Liver (tissue), 9 donors: ENCODE data around the gene IPO9. TPM values are rescaled to one million over a fixed set of nuclear protein-coding genes. Genes with fewer than 3 reads are reported as not detected.

Experiments
- DNase-seq: peaks from one replicate; pipeline ENCODE4 v3.0.0-alpha.2; 2017; ENCODE audit warnings: low spot score
- H3K27ac ChIP-seq, 2 donors: one replicate each; pipeline ENCODE4 v1.7.0; 2013; ENCODE audit warnings: inconsistent platforms in 2 of 2, low read length in 2 of 2, control low read depth in 1 of 2, low read depth in 1 of 2, mild to moderate bottlenecking in 1 of 2
- H3K27me3 ChIP-seq, 4 donors: one replicate each; pipeline versions ENCODE4 v1.6.1 to v1.7.0; 2013; ENCODE audit warnings: low read length in 3 of 4, inconsistent platforms in 1 of 4, mild to moderate bottlenecking in 1 of 4, moderate library complexity in 1 of 4; ENCODE audit not compliant: control insufficient read depth in 4 of 4, insufficient read depth in 4 of 4
- H3K36me3 ChIP-seq, 4 donors: one replicate each; pipeline versions ENCODE4 v1.6.1 to v1.7.0; 2013; ENCODE audit warnings: low read length in 3 of 4, mild to moderate bottlenecking in 3 of 4, low read depth in 1 of 4, moderate library complexity in 1 of 4; ENCODE audit not compliant: control insufficient read depth in 4 of 4, insufficient read depth in 3 of 4
- H3K4me1 ChIP-seq, 4 donors: one replicate each; pipeline versions ENCODE4 v1.6.1 to v1.7.0; 2013; ENCODE audit warnings: low read length in 3 of 4, mild to moderate bottlenecking in 3 of 4, moderate library complexity in 1 of 4; ENCODE audit not compliant: control insufficient read depth in 4 of 4, insufficient read depth in 4 of 4
- H3K4me3 ChIP-seq, 3 donors: one replicate each; pipeline versions ENCODE4 v1.6.1 to v1.7.0; 2013; ENCODE audit warnings: low read length in 3 of 3, control low read depth in 1 of 3, low read depth in 1 of 3, mild to moderate bottlenecking in 1 of 3
- H3K9ac ChIP-seq, 2 donors: one replicate each; pipeline ENCODE4 v1.7.0; 2013; ENCODE audit warnings: low read length in 2 of 2, mild to moderate bottlenecking in 2 of 2, moderate library complexity in 2 of 2, control low read depth in 1 of 2, low read depth in 1 of 2
- H3K9me3 ChIP-seq, 4 donors: one replicate each; pipeline versions ENCODE4 v1.6.1 to v1.7.0; 2013; ENCODE audit warnings: low read length in 3 of 4; ENCODE audit not compliant: control insufficient read depth in 4 of 4
- CTCF ChIP-seq: fragments of 150-350 bp; IDR thresholded peaks from 2 replicates; pipeline ENCODE4 v1.5.1; 2017; ENCODE audit warnings: improper control_type of control experiment, low read depth, low read length; ENCODE audit not compliant: missing input control
- EGR1 ChIP-seq, 2 donors: IDR thresholded peaks; 2 replicates each; pipeline ENCODE4 v1.6.1; 2016 to 2018; ENCODE audit warnings: antibody characterized with exemption in 2 of 2, low read depth in 2 of 2
- FOXA2 ChIP-seq: IDR thresholded peaks from 2 replicates; pipeline ENCODE4 v1.6.1; 2016; ENCODE audit warnings: antibody characterized with exemption
- HNF4G ChIP-seq: IDR thresholded peaks from 2 replicates; pipeline ENCODE4 v1.6.1; 2016; ENCODE audit warnings: antibody characterized with exemption
- JUND ChIP-seq, 2 donors: IDR thresholded peaks; 2 replicates each; pipeline ENCODE4 v1.6.1; 2016; ENCODE audit warnings: antibody characterized with exemption in 2 of 2
- MAX ChIP-seq: IDR thresholded peaks from 2 replicates; pipeline ENCODE4 v1.6.1; 2016; ENCODE audit warnings: antibody characterized with exemption
- NR2F2 ChIP-seq: IDR thresholded peaks from 2 replicates; pipeline ENCODE4 v1.6.1; 2016; ENCODE audit warnings: antibody characterized with exemption
- RAD21 ChIP-seq, 2 donors: IDR thresholded peaks; 2 replicates each; pipeline ENCODE4 v1.6.1; 2016; ENCODE audit warnings: antibody characterized with exemption in 2 of 2, mild to moderate bottlenecking in 2 of 2
- REST ChIP-seq: IDR thresholded peaks from 2 replicates; pipeline ENCODE4 v1.6.1; 2016; ENCODE audit warnings: antibody characterized with exemption, mild to moderate bottlenecking
- RXRA ChIP-seq, 2 donors: IDR thresholded peaks; 2 replicates each; pipeline ENCODE4 v1.6.1; 2017 to 2018; ENCODE audit warnings: antibody characterized with exemption in 2 of 2, mild to moderate bottlenecking in 1 of 2
- SP1 ChIP-seq: IDR thresholded peaks from 2 replicates; pipeline ENCODE4 v1.6.1; 2018; ENCODE audit warnings: antibody characterized with exemption, mild to moderate bottlenecking
- YY1 ChIP-seq: IDR thresholded peaks from 2 replicates; pipeline ENCODE4 v1.6.1; 2016; ENCODE audit warnings: antibody characterized with exemption, mild to moderate bottlenecking
- WGBS: extraction: QIAGEN DNeasy Blood & Tissue Kit; methylation state at CpG from one replicate; pipeline ENCODE4 v1.1.7; 2013; 5-methylcytosine and 5-hydroxymethylcytosine counted together
- polyA plus RNA-seq, 2 donors: library from polyadenylated mRNA; stranded (reverse) in 1 of 2; unstranded in 1 of 2; fragments of 200-250 nt in 1 of 2; fragments of >200 nt in 1 of 2; fragmentation: Nextera tagmentation in 1 of 2; extraction: Ambion mirVana in 1 of 2; gene quantifications; one replicate each; pipeline versions ENCODE4 v1.2.1 to v1.2.3, GENCODE V29; 2013 to 2015
- total RNA-seq, 2 donors: library from RNA; depleted of rRNA; stranded (reverse); fragments of >200 nt; gene quantifications; one replicate each; pipeline ENCODE4 v1.2.3, GENCODE V29; 2014
- donor health status: healthy.
- donor health status: healthy.
- donor health status: healthy.
- donor health status: healthy.
- donor health status: healthy.

IPO9 gene
- total and polyA plus RNA-seq, 4 donors: 6.6 to 22.1 (median 13.6) TPM

GRCh38 chr1:201921952-201922558 lies 93.1 kb downstream of the IPO9 start:
- H3K4me3 ChIP-seq: no peak overlapping the region
- WGBS: 92% methylated on average over 3 of the region's 3 CpGs
- H3K9me3 ChIP-seq: no peaks in the 10 kb centered on the region
- DNase-seq: no peak
- H3K27me3 ChIP-seq: no peaks in the 10 kb centered on the region
- H3K36me3 ChIP-seq: no peaks in the 10 kb centered on the region
- no peaks in the 10 kb centered on the region for H3K4me1 ChIP-seq
- no peak for TF ChIP-seq SP1
- TF ChIP-seq FOXA2: no peak
- TF ChIP-seq MAX: no peak
- TF ChIP-seq RXRA (IDR thresholded peaks at IDR 0.05): no peak
- TF ChIP-seq CTCF: no peak
- no peak for TF ChIP-seq YY1
- TF ChIP-seq RAD21 (IDR thresholded peaks at IDR 0.05): no peak
- TF ChIP-seq JUND (IDR thresholded peaks at IDR 0.05): no peak
- TF ChIP-seq REST: no peak
- no peak for TF ChIP-seq HNF4G
- no peak overlapping the region for H3K9ac ChIP-seq
- H3K27ac ChIP-seq: no peak overlapping the region

GRCh38 chr1:201925301-201925567 lies 96.3 kb downstream of the IPO9 start:
- H3K4me1 ChIP-seq: no peaks in the 10 kb centered on the region
- H3K27ac ChIP-seq: no peak overlapping the region
- H3K36me3 ChIP-seq: no peaks in the 10 kb centered on the region
- H3K9me3 ChIP-seq: no peaks in the 10 kb centered on the region
- no peak for DNase-seq
- no peaks in the 10 kb centered on the region for H3K27me3 ChIP-seq
- H3K4me3 ChIP-seq: no peak overlapping the region
- no peak for TF ChIP-seq CTCF
- TF ChIP-seq RXRA (IDR thresholded peaks at IDR 0.05): no peak
- TF ChIP-seq HNF4G: no peak
- TF ChIP-seq YY1: no peak
- TF ChIP-seq EGR1 (IDR thresholded peaks at IDR 0.05; ENCODE audit: low read depth in 2 of 2): no peak
- TF ChIP-seq NR2F2: no peak
- TF ChIP-seq REST: no peak
- H3K9ac ChIP-seq: no peak overlapping the region
- 83% methylated on average over 2 of the region's 2 CpGs for WGBS
